Cerebellar nuclear complex (tissue), 1 donor: ENCODE data around the gene LPCAT3.

Source experiments
- DNase-seq, 2 experiments: peaks; one replicate each; lab custom pipeline; 2025; lab: John Stamatoyannopoulos, UW

Gene LPCAT3

DNA sequence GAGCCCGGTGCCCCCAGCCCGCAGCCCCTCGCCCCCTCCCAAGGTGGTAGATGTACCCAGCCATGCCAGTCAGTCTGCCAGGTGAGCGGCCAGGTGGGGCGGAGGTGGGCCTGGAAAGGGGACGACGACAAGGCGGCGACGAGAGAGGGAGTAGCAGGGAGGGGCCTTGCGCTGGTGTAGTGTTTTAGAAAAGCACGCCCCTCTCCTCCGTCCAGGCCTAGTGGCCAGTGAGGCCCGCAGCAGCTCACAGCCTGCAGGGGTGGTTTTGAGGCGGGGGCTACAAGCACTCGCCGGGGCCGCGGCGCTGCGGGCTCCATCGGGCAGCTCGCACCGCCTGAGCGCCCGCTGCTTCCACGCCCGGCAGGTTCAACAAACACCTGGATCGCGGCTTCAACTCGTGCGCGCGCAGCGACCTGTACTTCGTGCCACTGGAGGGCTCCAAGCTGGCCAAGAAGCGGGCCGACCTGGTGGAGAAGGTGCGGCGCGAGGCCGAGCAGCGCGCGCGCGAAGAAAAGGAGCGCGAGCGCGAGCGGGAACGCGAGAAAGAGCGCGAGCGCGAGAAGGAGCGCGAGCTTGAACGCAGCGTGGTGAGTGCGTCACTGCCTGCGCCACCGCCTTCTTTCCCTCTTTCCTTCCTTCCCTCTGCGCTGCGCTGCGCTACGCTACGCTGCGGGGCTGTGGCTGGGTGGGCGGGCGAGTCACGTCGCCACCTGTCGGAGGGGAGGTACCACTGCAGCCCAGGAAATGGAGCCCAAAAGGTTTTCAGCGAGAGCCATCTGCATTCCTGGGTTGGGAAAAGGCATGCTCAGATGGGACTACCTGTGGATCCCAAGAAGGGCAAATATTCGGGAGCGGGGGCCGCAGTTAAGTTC lies 80.6 kb downstream of the LPCAT3 start:
- peak; percentile 53 to 81 for DNase-seq

GRCh38 chr12:6936636-6937480 lies 81.4 kb downstream of the LPCAT3 start:
- DNase-seq: no peak

- no peak for DNase-seq
Observed at GRCh38 chr12:6936194-6936635, 82.1 kb downstream of the LPCAT3 start.

- DNase-seq: no peak
Observed at GRCh38 chr12:6935371-6936193, 82.7 kb downstream of the LPCAT3 start.

GRCh38 chr12:6934110-6934509 lies 84.2 kb downstream of the LPCAT3 start:
- no peak for DNase-seq

DNA sequence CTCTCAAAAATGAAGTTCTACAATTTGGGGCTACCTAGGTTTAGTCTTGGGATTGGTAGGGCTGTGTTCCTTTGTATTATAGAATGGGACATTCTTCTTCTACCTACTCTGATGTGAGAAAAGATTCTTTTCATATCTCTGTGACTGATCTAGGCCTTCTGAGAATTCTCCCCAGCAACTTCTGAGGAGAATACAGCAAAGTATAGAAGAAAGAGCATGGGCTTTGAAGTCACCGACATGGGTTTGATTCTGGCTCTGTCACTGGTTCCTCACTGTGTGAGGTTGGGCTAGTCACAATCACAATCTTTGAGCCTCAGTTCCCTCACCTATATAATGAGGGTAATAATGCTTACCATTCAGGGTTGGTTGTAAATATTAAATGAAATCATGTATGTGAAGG lies 85.5 kb downstream of the LPCAT3 start:
- no peak for DNase-seq

GRCh38 chr12:6929466-6930452 lies 88.5 kb downstream of the LPCAT3 start:
- no peak for DNase-seq

DNA sequence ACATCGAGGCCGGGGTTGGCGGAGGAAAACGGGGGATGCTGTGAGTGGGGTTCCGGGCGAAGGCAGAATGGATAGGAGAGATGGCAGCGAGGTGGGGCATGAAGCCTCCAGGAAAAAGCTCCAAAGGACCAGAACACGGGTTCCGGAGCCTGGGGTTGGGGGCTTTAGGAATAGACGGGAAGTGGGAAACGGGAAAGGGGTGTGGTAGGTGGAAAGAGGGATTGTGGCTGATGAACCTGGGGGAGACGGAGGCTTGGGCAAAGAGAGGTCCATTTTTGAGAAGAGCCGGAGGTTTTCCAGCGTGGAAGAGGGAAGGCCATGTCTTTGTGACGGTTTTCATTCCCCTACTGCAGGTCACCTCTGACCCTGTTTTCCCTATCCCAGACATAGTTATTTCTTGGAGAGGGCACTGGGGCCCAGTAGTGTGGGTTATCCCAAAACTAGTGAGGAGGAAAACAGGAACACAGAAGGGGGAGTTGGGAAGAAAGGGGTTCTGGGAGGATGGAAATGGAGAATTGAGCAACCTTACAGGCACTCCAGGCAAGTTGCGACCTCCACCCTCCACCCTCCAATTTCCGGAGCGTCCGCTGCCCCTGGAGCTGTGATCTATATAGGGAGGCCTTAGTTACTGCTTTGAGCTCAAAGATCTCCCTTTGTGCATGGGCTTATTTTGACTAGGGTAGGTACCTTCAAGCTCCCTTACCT lies 89.4 kb downstream of the LPCAT3 start:
- DNase-seq: no peak

GRCh38 chr12:6928022-6928702 lies 90.1 kb downstream of the LPCAT3 start:
- DNase-seq: no peak

- DNase-seq: peak in 1 of 2 experiments; percentile 51
Observed at GRCh38 chr12:6927379-6928021, 90.8 kb downstream of the LPCAT3 start, which contains the start of gene ATN1. TSS of gene ATN1 (plus strand) at chr12:6927959. CDS start at chr12:6934002, 6,043 bp downstream.
